Ishikawa (cell line): ENCODE results near the gene GNB1L.

Source experiments
- CEBPB ChIP-seq: IDR thresholded peaks from 2 replicates; pipeline ENCODE4 v1.6.1; 2012
- CREB1 ChIP-seq: IDR thresholded peaks from 2 replicates; pipeline ENCODE4 v1.6.1; 2012; ENCODE audit warnings: low read depth
- EGR1 ChIP-seq: IDR thresholded peaks from 2 replicates; pipeline ENCODE4 v1.6.1; 2012
- EP300 ChIP-seq: IDR thresholded peaks from 2 replicates; pipeline ENCODE4 v1.6.1; 2012; ENCODE audit warnings: borderline replicate concordance
- FOXM1 ChIP-seq: IDR thresholded peaks from 2 replicates; pipeline ENCODE4 v1.6.1; 2012; ENCODE audit warnings: low read depth, borderline replicate concordance
- NFIC ChIP-seq: IDR thresholded peaks from 2 replicates; pipeline ENCODE4 v1.6.1; 2012
- RAD21 ChIP-seq: IDR thresholded peaks from 2 replicates; pipeline ENCODE4 v1.6.1; 2012; ENCODE audit warnings: low read depth
- TAF1 ChIP-seq: IDR thresholded peaks from 2 replicates; pipeline ENCODE4 v1.6.1; 2012; ENCODE audit warnings: low read depth, mild to moderate bottlenecking
- TCF12 ChIP-seq: IDR thresholded peaks from 2 replicates; pipeline ENCODE4 v1.6.1; 2012; ENCODE audit warnings: low read depth
- TEAD4 ChIP-seq: IDR thresholded peaks from 2 replicates; pipeline ENCODE4 v1.6.1; 2012
- YY1 ChIP-seq: IDR thresholded peaks from 2 replicates; pipeline ENCODE4 v1.6.1; 2012; ENCODE audit warnings: low read depth
- ZBTB7A ChIP-seq: IDR thresholded peaks from 2 replicates; pipeline ENCODE4 v1.6.1; 2012; ENCODE audit warnings: low read depth
- TF ChIP-seq, protein P1 (sequence below): IDR thresholded peaks from 2 replicates; pipeline ENCODE4 v1.6.1; 2012
- TF ChIP-seq, protein P2 (sequence below): IDR thresholded peaks from 2 replicates; pipeline ENCODE4 v1.6.1; 2012
- TF ChIP-seq, protein P3 (sequence below): IDR thresholded peaks from 2 replicates; pipeline ENCODE4 v1.6.1; 2012; ENCODE audit warnings: low read depth, mild to moderate bottlenecking

The GNB1L gene

DNA sequence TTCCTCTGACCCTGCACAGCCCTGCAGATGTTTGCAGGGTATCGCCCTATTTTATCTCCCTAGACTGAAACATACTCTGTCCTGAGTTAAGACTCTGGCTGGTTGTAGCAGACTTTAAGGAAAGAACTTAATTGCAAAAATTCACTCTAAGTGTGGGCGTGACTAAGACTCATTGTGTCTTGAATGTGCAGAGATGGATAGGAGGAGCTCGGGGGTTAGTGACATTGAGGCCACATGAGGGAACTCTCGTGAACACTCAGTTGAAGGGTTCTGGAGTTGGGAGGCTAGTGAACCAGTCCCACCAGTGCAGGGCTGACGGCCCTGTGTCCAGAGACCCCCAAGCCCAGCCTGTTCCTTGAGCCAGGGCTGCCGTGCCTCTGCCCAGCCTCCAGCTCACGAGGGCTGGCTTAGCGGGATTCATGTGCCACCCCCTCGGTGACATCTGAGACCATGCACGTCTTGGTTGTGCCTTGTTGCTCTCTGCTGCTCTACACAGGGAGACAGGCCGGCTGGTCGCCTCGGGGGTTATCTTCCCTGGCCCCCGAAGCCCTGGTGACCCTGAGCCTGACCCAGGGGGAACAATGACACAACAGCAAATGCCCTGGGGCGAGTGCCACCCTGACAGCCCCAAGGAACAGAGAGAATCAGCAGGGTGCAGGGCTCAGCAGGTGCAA, 105.5 kb downstream of the GNB1L start:
- TF ChIP-seq EGR1 (no peak), TAF1 (no peak), TEAD4 (no peak), TCF12 (no peak), FOXM1 (no peak), NFIC (no peak), RAD21 (no peak), CEBPB (no peak), CREB1 (no peak), YY1 (no peak), EP300 (no peak), ZBTB7A (no peak)
- TF ChIP-seq, protein P1, sequence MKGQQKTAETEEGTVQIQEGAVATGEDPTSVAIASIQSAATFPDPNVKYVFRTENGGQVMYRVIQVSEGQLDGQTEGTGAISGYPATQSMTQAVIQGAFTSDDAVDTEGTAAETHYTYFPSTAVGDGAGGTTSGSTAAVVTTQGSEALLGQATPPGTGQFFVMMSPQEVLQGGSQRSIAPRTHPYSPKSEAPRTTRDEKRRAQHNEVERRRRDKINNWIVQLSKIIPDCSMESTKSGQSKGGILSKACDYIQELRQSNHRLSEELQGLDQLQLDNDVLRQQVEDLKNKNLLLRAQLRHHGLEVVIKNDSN: no peak
- TF ChIP-seq, protein P2, sequence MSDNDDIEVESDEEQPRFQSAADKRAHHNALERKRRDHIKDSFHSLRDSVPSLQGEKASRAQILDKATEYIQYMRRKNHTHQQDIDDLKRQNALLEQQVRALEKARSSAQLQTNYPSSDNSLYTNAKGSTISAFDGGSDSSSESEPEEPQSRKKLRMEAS: no peak
- TF ChIP-seq, protein P3, sequence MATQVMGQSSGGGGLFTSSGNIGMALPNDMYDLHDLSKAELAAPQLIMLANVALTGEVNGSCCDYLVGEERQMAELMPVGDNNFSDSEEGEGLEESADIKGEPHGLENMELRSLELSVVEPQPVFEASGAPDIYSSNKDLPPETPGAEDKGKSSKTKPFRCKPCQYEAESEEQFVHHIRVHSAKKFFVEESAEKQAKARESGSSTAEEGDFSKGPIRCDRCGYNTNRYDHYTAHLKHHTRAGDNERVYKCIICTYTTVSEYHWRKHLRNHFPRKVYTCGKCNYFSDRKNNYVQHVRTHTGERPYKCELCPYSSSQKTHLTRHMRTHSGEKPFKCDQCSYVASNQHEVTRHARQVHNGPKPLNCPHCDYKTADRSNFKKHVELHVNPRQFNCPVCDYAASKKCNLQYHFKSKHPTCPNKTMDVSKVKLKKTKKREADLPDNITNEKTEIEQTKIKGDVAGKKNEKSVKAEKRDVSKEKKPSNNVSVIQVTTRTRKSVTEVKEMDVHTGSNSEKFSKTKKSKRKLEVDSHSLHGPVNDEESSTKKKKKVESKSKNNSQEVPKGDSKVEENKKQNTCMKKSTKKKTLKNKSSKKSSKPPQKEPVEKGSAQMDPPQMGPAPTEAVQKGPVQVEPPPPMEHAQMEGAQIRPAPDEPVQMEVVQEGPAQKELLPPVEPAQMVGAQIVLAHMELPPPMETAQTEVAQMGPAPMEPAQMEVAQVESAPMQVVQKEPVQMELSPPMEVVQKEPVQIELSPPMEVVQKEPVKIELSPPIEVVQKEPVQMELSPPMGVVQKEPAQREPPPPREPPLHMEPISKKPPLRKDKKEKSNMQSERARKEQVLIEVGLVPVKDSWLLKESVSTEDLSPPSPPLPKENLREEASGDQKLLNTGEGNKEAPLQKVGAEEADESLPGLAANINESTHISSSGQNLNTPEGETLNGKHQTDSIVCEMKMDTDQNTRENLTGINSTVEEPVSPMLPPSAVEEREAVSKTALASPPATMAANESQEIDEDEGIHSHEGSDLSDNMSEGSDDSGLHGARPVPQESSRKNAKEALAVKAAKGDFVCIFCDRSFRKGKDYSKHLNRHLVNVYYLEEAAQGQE: no peak

DNA sequence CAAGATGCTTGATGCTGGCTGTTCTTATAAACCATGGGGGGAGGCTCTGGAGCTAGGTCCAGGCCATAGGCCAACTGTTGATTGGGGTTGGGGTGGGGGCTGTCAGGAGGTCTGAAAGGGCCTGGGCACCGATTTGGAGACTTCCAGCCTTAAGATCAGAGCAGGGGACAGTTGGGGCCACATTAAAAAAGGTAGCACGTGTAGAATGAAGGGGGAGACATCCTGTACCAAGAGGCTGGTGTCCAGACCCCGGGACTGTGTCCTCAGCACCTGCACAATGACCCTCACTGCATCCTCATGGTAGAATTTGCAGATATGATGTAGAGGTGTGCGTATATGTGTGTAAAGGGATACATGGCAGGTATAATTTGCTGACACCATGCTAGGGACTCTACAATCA, 106.5 kb downstream of the GNB1L start:
- TF ChIP-seq CEBPB (no peak), TCF12 (no peak), CREB1 (no peak), ZBTB7A (no peak), YY1 (no peak), RAD21 (no peak), FOXM1 (no peak), TEAD4 (no peak), TAF1 (no peak), NFIC (no peak), EP300 (no peak), EGR1 (no peak)
- TF ChIP-seq, protein P1: no peak
- TF ChIP-seq, protein P2: no peak
- TF ChIP-seq, protein P3: no peak

DNA sequence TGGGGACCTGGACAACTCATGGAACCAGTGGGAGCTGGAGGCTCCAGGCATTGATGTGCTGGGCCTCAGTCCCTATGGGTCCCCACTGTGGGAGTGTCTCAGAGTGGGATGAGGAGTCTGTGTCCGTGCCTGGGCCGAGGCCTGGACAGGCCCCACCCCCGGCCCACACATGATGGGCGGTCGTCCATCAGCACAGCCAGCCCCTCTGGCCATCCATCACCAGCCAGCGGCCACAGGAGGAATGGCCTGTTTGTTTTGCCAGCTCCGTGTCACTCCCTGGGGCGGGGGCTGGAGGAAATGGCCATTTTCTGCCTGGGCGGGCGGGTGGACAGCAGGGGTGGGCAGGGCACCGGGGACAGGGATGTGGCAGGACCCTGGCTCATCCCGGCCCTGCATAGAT, 107.1 kb downstream of the GNB1L start:
- TF ChIP-seq YY1 (no peak), TAF1 (no peak), EP300 (no peak), CEBPB (no peak), TEAD4 (no peak), CREB1 (no peak), FOXM1 (no peak), EGR1 (no peak), RAD21 (no peak), ZBTB7A (no peak), NFIC (no peak)
- TF ChIP-seq, protein P1: no peak
- TF ChIP-seq, protein P2: no peak
- TF ChIP-seq, protein P3: no peak

DNA sequence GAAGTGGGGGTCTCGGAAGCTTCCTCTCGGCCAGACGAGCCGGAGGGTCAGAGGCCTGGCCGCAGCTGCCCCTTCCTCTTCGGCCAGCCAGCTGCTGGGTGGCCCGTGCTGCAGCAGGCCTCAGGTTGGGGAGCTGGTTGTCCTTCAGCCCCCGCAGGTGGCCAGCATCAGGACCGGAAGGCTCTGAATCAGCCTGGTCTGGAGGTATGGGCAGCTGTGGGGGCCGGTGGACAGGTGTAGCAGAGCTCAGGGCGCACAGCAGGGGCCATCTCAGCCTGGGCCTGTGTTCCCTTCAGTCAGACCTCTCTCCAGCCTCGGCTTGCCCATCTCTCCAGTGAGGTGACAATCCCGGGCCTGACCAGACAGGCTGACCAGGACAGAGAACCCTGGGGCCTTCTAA, 107.9 kb downstream of the GNB1L start:
- TF ChIP-seq ZBTB7A: no peak
- TF ChIP-seq, protein P2: no peak
- no peak for TF ChIP-seq TEAD4
- TF ChIP-seq EP300: no peak
- TF ChIP-seq TCF12: no peak
- TF ChIP-seq CEBPB: no peak
- no peak for TF ChIP-seq CREB1
- no peak for TF ChIP-seq NFIC
- TF ChIP-seq, protein P1: no peak
- no peak for TF ChIP-seq EGR1
- no peak for TF ChIP-seq YY1
- TF ChIP-seq RAD21: no peak
- TF ChIP-seq, protein P3: no peak
- TF ChIP-seq TAF1: no peak
